HUES48 (cell line): ENCODE data around the gene KLHDC9.

Experiments used
- H3K27ac ChIP-seq: one replicate; pipeline ENCODE4 v1.7.0; 2013; ENCODE audit warnings: low read depth, low read length, inconsistent platforms
- H3K27me3 ChIP-seq: 2 replicates; pipeline ENCODE4 v1.6.1; 2013; ENCODE audit warnings: mild to moderate bottlenecking, low read length; ENCODE audit not compliant: control insufficient read depth, insufficient read depth
- H3K36me3 ChIP-seq: 2 replicates; pipeline ENCODE4 v1.6.1; 2013; ENCODE audit warnings: low read length; ENCODE audit not compliant: control insufficient read depth, insufficient read depth
- H3K4me1 ChIP-seq: 2 replicates; pipeline ENCODE4 v1.6.1; 2013; ENCODE audit warnings: mild to moderate bottlenecking, low read length; ENCODE audit not compliant: control insufficient read depth, insufficient read depth
- H3K4me3 ChIP-seq: 2 replicates; pipeline ENCODE4 v1.5.1; 2013; ENCODE audit warnings: mild to moderate bottlenecking, low read depth, low read length
- H3K9ac ChIP-seq: 2 replicates; pipeline ENCODE4 v1.6.1; 2013; ENCODE audit warnings: mild to moderate bottlenecking, low read depth, low read length, moderate library complexity
- H3K9me3 ChIP-seq: 2 replicates; pipeline ENCODE4 v1.6.1; 2013; ENCODE audit warnings: low read length; ENCODE audit not compliant: control insufficient read depth, insufficient read depth

The KLHDC9 gene

GRCh38 chr1:161133220-161133740 lies 35.1 kb downstream of the KLHDC9 start:
- Histone ChIP-seq H3K36me3 (peaks cover 23% of the 10 kb centered on the region), H3K9me3 (no peaks in the 10 kb centered on the region), H3K9ac (peak overlapping the region; percentile 78), H3K27me3 (no peaks in the 10 kb centered on the region), H3K27ac (peak overlapping the region; percentile 94), H3K4me1 (peaks cover 11% of the 10 kb centered on the region), H3K4me3 (peak overlapping the region; percentile 83)

GRCh38 chr1:161137881-161138280 lies 39.7 kb downstream of the KLHDC9 start:
- H3K9me3 ChIP-seq: no peaks in the 10 kb centered on the region
- no peak overlapping the region for H3K9ac ChIP-seq
- no peak overlapping the region for H3K27ac ChIP-seq
- H3K27me3 ChIP-seq: no peaks in the 10 kb centered on the region
- no peaks in the 10 kb centered on the region for H3K4me1 ChIP-seq
- H3K36me3 ChIP-seq: no peaks in the 10 kb centered on the region
- H3K4me3 ChIP-seq: no peak overlapping the region

- Histone ChIP-seq H3K4me3 (no peak overlapping the region), H3K27ac (no peak overlapping the region), H3K9me3 (no peaks in the 10 kb centered on the region), H3K9ac (no peak overlapping the region), H3K27me3 (no peaks in the 10 kb centered on the region), H3K4me1 (no peaks in the 10 kb centered on the region), H3K36me3 (no peaks in the 10 kb centered on the region)
Measured at GRCh38 chr1:161138431-161138830, 40.3 kb downstream of the KLHDC9 start.

- no peaks in the 10 kb centered on the region for H3K4me1 ChIP-seq
- no peaks in the 10 kb centered on the region for H3K9me3 ChIP-seq
- H3K9ac ChIP-seq: no peak overlapping the region
- no peak overlapping the region for H3K27ac ChIP-seq
- no peaks in the 10 kb centered on the region for H3K36me3 ChIP-seq
- H3K4me3 ChIP-seq: no peak overlapping the region
- H3K27me3 ChIP-seq: no peaks in the 10 kb centered on the region
Measured at GRCh38 chr1:161139766-161140165, 41.6 kb downstream of the KLHDC9 start.

GRCh38 chr1:161140755-161141400 lies 42.7 kb downstream of the KLHDC9 start:
- Histone ChIP-seq H3K4me1 (no peaks in the 10 kb centered on the region), H3K9me3 (no peaks in the 10 kb centered on the region), H3K9ac (no peak overlapping the region), H3K27ac (no peak overlapping the region), H3K36me3 (no peaks in the 10 kb centered on the region), H3K4me3 (no peak overlapping the region), H3K27me3 (no peaks in the 10 kb centered on the region)

GRCh38 chr1:161145832-161146231 lies 47.7 kb downstream of the KLHDC9 start:
- H3K27me3 ChIP-seq: no peaks in the 10 kb centered on the region
- H3K4me3 ChIP-seq: no peak overlapping the region
- no peak overlapping the region for H3K9ac ChIP-seq
- no peaks in the 10 kb centered on the region for H3K4me1 ChIP-seq
- H3K27ac ChIP-seq: no peak overlapping the region
- H3K9me3 ChIP-seq: no peaks in the 10 kb centered on the region
- no peaks in the 10 kb centered on the region for H3K36me3 ChIP-seq
